IMR-90 (cell line): ENCODE results near the gene ELP4. TPM values are rescaled to one million over a fixed set of nuclear protein-coding genes. Genes with fewer than 3 reads are reported as not detected.

ENCODE experiments used
- ATAC-seq: fragments of 200-7000 bp; cut with Tn5 transposase; 2 replicates; pipeline ENCODE4 v1.9.1; 2020; ENCODE audit warnings: low read depth, mild to moderate bottlenecking, moderate library complexity
- BruUV-seq: library from RNA; stranded (reverse); fragments of 400-500 nt; replicated peaks from 2 replicates; lab custom pipeline; 2021; lab: Mats Ljungman, UMichigan
- CTCF ChIA-PET: fragments of 300-600 bp; formaldehyde crosslinking; extraction: SDS; loops from one replicate; lab custom pipeline; 2021; ENCODE audit warnings: antibody characterized with exemption; lab: Yijun Ruan, JAX
- POLR2A ChIA-PET: fragments of 300-600 bp; sonication (Branson Sonifier 250); formaldehyde crosslinking; loops from one replicate; lab custom pipeline; 2022; ENCODE audit warnings: antibody characterized with exemption; ENCODE audit not compliant: unreplicated experiment; lab: Charles Lee
- DNase-seq: peaks from one replicate; pipeline ENCODE4 v3.0.0; 2013
- H2AFZ ChIP-seq: replicated peaks from 2 replicates; pipeline ENCODE3; 2013; ENCODE audit warnings: low read length, mild to moderate bottlenecking; ENCODE audit not compliant: poor library complexity
- H2AK5ac ChIP-seq: 2 replicates; pipeline ENCODE4 v1.6.1; 2013; ENCODE audit warnings: low read depth, low read length, inconsistent platforms
- H2AK9ac ChIP-seq: replicated peaks from 2 replicates; pipeline ENCODE3; 2013; ENCODE audit warnings: mild to moderate bottlenecking, low read depth, low read length, moderate library complexity; ENCODE audit not compliant: poor library complexity
- H2BK120ac ChIP-seq: 2 replicates; pipeline ENCODE4 v1.6.1; 2013; ENCODE audit warnings: low read depth, low read length, inconsistent platforms
- H2BK15ac ChIP-seq: 3 replicates; pipeline ENCODE4 v1.6.1; 2013; ENCODE audit warnings: low read depth, low read length, inconsistent platforms
- H2BK20ac ChIP-seq: 2 replicates; pipeline ENCODE4 v1.6.1; 2013; ENCODE audit warnings: low read depth, mild to moderate bottlenecking, inconsistent platforms, low read length, moderate library complexity
- H2BK5ac ChIP-seq: 2 replicates; pipeline ENCODE4 v1.6.1; 2013; ENCODE audit warnings: mild to moderate bottlenecking, low read depth, low read length, inconsistent platforms; ENCODE audit not compliant: poor library complexity, severe bottlenecking
- H3K14ac ChIP-seq: replicated peaks from 2 replicates; pipeline ENCODE4 v1.6.1; 2013; ENCODE audit warnings: low read depth, low read length, inconsistent platforms
- H3K18ac ChIP-seq: 2 replicates; pipeline ENCODE4 v1.6.1; 2013; ENCODE audit warnings: low read depth, low read length, control low read depth
- H3K23ac ChIP-seq: 2 replicates; pipeline ENCODE4 v1.6.1; 2013; ENCODE audit warnings: low read depth, low read length, inconsistent platforms
- H3K27ac ChIP-seq: 2 replicates; pipeline ENCODE4 v1.5.1; 2013; ENCODE audit warnings: mild to moderate bottlenecking, control low read depth, low read length; ENCODE audit not compliant: insufficient read depth
- H3K27me3 ChIP-seq: 2 replicates; pipeline ENCODE4 v1.6.1; 2013; ENCODE audit warnings: low read length; ENCODE audit not compliant: control insufficient read depth, insufficient read depth
- H3K36me3 ChIP-seq: 2 replicates; pipeline ENCODE4 v1.6.1; 2013; ENCODE audit warnings: low read length, mixed read lengths; ENCODE audit not compliant: control insufficient read depth, insufficient read depth
- H3K4ac ChIP-seq: 2 replicates; pipeline ENCODE4 v1.6.1; 2013; ENCODE audit warnings: low read depth, low read length, inconsistent platforms
- H3K4me1 ChIP-seq: 2 replicates; pipeline ENCODE4 v1.6.1; 2013; ENCODE audit warnings: low read length, mixed read lengths; ENCODE audit not compliant: control insufficient read depth, insufficient read depth
- H3K4me2 ChIP-seq: 2 replicates; pipeline ENCODE4 v1.6.1; 2013; ENCODE audit warnings: low read depth, mild to moderate bottlenecking, control low read depth, low read length, moderate library complexity
- H3K4me3 ChIP-seq: 2 replicates; pipeline ENCODE4 v1.5.1; 2013; ENCODE audit warnings: low read depth, mild to moderate bottlenecking, control low read depth, low read length, moderate library complexity; ENCODE audit not compliant: insufficient read depth
- H3K56ac ChIP-seq: 2 replicates; pipeline ENCODE4 v1.6.1; 2013; ENCODE audit warnings: low read length, inconsistent platforms; ENCODE audit not compliant: insufficient read depth; ENCODE audit errors: extremely low read depth
- H3K79me1 ChIP-seq, 2 experiments: 2 replicates each; pipeline ENCODE4 v1.6.1; 2013; ENCODE audit warnings: low read length in 2 of 2, inconsistent platforms in 1 of 2, low read depth in 1 of 2
- H3K9ac ChIP-seq: 2 replicates; pipeline ENCODE4 v1.6.1; 2013; ENCODE audit warnings: low read depth, low read length, control low read depth
- H3K9me1 ChIP-seq: 2 replicates; pipeline ENCODE4 v1.6.1; 2013; ENCODE audit warnings: low read length, inconsistent platforms; ENCODE audit not compliant: insufficient read depth
- H3K9me3 ChIP-seq: 2 replicates; pipeline ENCODE4 v1.6.1; 2013; ENCODE audit warnings: low read length; ENCODE audit not compliant: control insufficient read depth, insufficient read depth
- H4K20me1 ChIP-seq: 2 replicates; pipeline ENCODE4 v1.6.1; 2013; ENCODE audit warnings: low read length, inconsistent platforms; ENCODE audit not compliant: insufficient read depth
- H4K5ac ChIP-seq: 2 replicates; pipeline ENCODE4 v1.6.1; 2013; ENCODE audit warnings: mild to moderate bottlenecking, low read depth, low read length, control low read depth
- H4K8ac ChIP-seq, 2 experiments: 2 replicates each; pipeline ENCODE4 v1.6.1; 2013; ENCODE audit warnings: low read depth in 2 of 2, low read length in 2 of 2, control low read depth in 1 of 2, inconsistent platforms in 1 of 2
- H4K91ac ChIP-seq: 2 replicates; pipeline ENCODE4 v1.6.1; 2013; ENCODE audit warnings: low read depth, low read length, inconsistent platforms; ENCODE audit not compliant: insufficient read depth
- BHLHE40 ChIP-seq: fragments of 150-350 bp; IDR thresholded peaks from 2 replicates; pipeline ENCODE4 v1.6.1; 2016; ENCODE audit warnings: mild to moderate bottlenecking, low read depth, low read length
- CEBPB ChIP-seq: IDR thresholded peaks from 2 replicates; pipeline ENCODE4 v1.6.1; 2012; ENCODE audit warnings: low read depth, low read length, improper control_type of control experiment
- CHD1 ChIP-seq: IDR thresholded peaks from 2 replicates; pipeline ENCODE4 v1.6.1; 2012; ENCODE audit warnings: low read depth, low read length, improper control_type of control experiment
- FOS ChIP-seq: fragments of 150-350 bp; IDR thresholded peaks from 2 replicates; pipeline ENCODE4 v1.6.1; 2016; ENCODE audit warnings: low read depth, low read length
- MAFK ChIP-seq: IDR thresholded peaks from 2 replicates; pipeline ENCODE4 v1.6.1; 2012; ENCODE audit warnings: low read depth, low read length, improper control_type of control experiment
- MAZ ChIP-seq: IDR thresholded peaks from 2 replicates; pipeline ENCODE4 v1.6.1; 2012; ENCODE audit warnings: low read depth, mild to moderate bottlenecking, low read length, improper control_type of control experiment, moderate library complexity, borderline replicate concordance
- MXI1 ChIP-seq: IDR thresholded peaks from 2 replicates; pipeline ENCODE4 v1.6.1; 2012; ENCODE audit warnings: low read depth, mild to moderate bottlenecking, low read length, moderate library complexity, borderline replicate concordance
- NFE2L2 ChIP-seq: fragments of 150-350 bp; IDR thresholded peaks from 2 replicates; pipeline ENCODE4 v1.6.1; 2016; ENCODE audit warnings: low read depth, mild to moderate bottlenecking, low read length
- POLR2A ChIP-seq: IDR thresholded peaks from 2 replicates; pipeline ENCODE4 v1.6.1; 2012; ENCODE audit warnings: mild to moderate bottlenecking, low read depth, low read length
- RAD21 ChIP-seq: IDR thresholded peaks from 2 replicates; pipeline ENCODE4 v1.6.1; 2012; ENCODE audit warnings: low read length, improper control_type of control experiment
- RCOR1 ChIP-seq: IDR thresholded peaks from 2 replicates; pipeline ENCODE4 v1.6.1; 2012; ENCODE audit warnings: mild to moderate bottlenecking, low read length, improper control_type of control experiment; ENCODE audit not compliant: insufficient replicate concordance
- RFX5 ChIP-seq: IDR thresholded peaks from 2 replicates; pipeline ENCODE4 v1.8.0; 2012; ENCODE audit warnings: low read depth, mild to moderate bottlenecking, low read length, moderate library complexity
- SMC3 ChIP-seq: fragments of 150-350 bp; IDR thresholded peaks from 2 replicates; pipeline ENCODE4 v1.6.1; 2016; ENCODE audit warnings: low read depth, mild to moderate bottlenecking, antibody characterized with exemption, low read length, moderate library complexity
- WGBS, 2 experiments: methylation state at CpG; one replicate each; pipeline versions ENCODE4 v1.1.5 to v1.1.7; 2013; ENCODE audit warnings: missing lambda C conversion rate in 2 of 2; ENCODE audit not compliant: insufficient read length in 1 of 2; ENCODE audit errors: extremely low coverage in 2 of 2; 5-methylcytosine and 5-hydroxymethylcytosine counted together
- dilution Hi-C: fragments of 300-500 bp; cut with HindIII; formaldehyde crosslinking; loops from one replicate; pipeline ENCODE4 v1.14.3; 2018; ENCODE audit warnings: low sequenced_read_pairs; ENCODE audit not compliant: unreplicated experiment
- in situ Hi-C: fragments of 300-500 bp; cut with MboI; formaldehyde crosslinking; loops from 3 replicates; pipeline ENCODE4 v1.14.3; 2019; ENCODE audit warnings: low sequenced_read_pairs, inconsistent platforms, mixed read lengths
- intact Hi-C: fragments of 100-400 bp; cut with micrococcal nuclease; formaldehyde crosslinking; loops from 2 replicates; pipeline ENCODE4 v1.10.0; 2022
- polyA plus RNA-seq, 3 experiments: library from polyadenylated mRNA; depleted of rRNA; stranded (reverse); fragments of >200 nt; gene quantifications; 2 replicates each; pipeline ENCODE4 v1.2.3, GENCODE V29; 2012; ENCODE audit warnings: low replicate concordance in 1 of 3
- total RNA-seq: library from RNA; depleted of rRNA; stranded (reverse); fragments of >200 nt; gene quantifications from 2 replicates; pipeline ENCODE4 v1.2.3, GENCODE V29; 2012
- TF ChIP-seq, protein P1 (sequence below): fragments of 150-350 bp; IDR thresholded peaks from 2 replicates; pipeline ENCODE4 v1.6.1; 2017; ENCODE audit warnings: mild to moderate bottlenecking, antibody characterized with exemption, low read length, low read depth
- TF ChIP-seq, protein P2 (sequence below): fragments of 150-350 bp; IDR thresholded peaks from 2 replicates; pipeline ENCODE4 v1.6.1; 2016; ENCODE audit warnings: low read depth, mild to moderate bottlenecking, low read length, moderate library complexity, borderline replicate concordance
- TF ChIP-seq, protein P3 (sequence below): conservative IDR thresholded peaks from 2 replicates; pipeline ENCODE4 v1.5.1; 2012; ENCODE audit warnings: mild to moderate bottlenecking, low read depth, low read length, improper control_type of control experiment

The ELP4 gene
- total and polyA plus RNA-seq, 2 of the 4 experiments (the other 2 are of a cell fraction), result 8.4 to 20.4 TPM

DNA sequence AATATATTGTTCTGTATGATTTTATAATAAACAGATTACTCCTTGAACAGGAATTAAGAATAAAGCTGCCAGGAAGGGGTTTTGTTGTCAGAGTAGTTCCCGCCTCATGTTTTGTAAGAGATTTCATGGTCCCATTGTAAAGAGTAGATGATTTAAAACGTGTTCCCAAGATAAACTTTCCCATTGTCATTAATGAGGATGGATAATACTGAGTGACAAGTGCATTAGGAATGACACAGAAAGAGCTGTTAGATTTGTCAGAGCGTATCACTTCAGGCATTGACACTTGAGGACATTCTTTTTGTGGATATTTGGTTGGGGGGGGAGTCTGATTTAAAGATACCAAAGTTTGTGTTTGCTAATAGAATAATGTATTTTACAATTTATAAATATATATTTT, 154.6 kb downstream of the ELP4 start:
- intact Hi-C loops, result no loop called here
- no TSS peak for BruUV-seq
- H4K91ac ChIP-seq, result no peak overlapping the region
- no peak overlapping the region for H3K4me3 ChIP-seq
- dilution Hi-C loops, result no loop called here
- no peak overlapping the region for H2BK5ac ChIP-seq
- no peak overlapping the region for H3K9ac ChIP-seq
- H3K4ac ChIP-seq, result no peak overlapping the region
- CTCF ChIA-PET, result interaction anchor here (1.2 to 2.4 kb wide), 2 partner anchors 10 to 23 kb away, joined by 3 to 9 read pairs; no protein-coding TSS in a partner anchor
- no peak overlapping the region for H3K56ac ChIP-seq
- H2BK15ac ChIP-seq, result no peak overlapping the region
- no peak overlapping the region for H3K18ac ChIP-seq
- no peak overlapping the region for H3K14ac ChIP-seq
- no peak overlapping the region for H3K27ac ChIP-seq
- ATAC-seq, result no peak
- no peak overlapping the region for H2AK5ac ChIP-seq
- in situ Hi-C loops, result no loop called here
- no peaks in the 10 kb centered on the region for H3K9me1 ChIP-seq
- no peaks in the 10 kb centered on the region for H4K20me1 ChIP-seq
- H4K8ac ChIP-seq, result no peak overlapping the region
- no peak for DNase-seq
- H3K23ac ChIP-seq, result no peak overlapping the region
- H3K4me2 ChIP-seq, result no peak overlapping the region
- H2AK9ac ChIP-seq, result no peak overlapping the region
- no peaks in the 10 kb centered on the region for H3K36me3 ChIP-seq
- no peaks in the 10 kb centered on the region for H3K4me1 ChIP-seq
- POLR2A ChIA-PET, result interaction anchor here (0.5 kb wide), 1 partner anchor 427 kb away, joined by 4 read pairs; no protein-coding TSS in a partner anchor
- H2BK20ac ChIP-seq, result no peak overlapping the region
- H3K79me1 ChIP-seq, result no peaks in the 10 kb centered on the region
- no peak overlapping the region for H2AFZ ChIP-seq
- TF ChIP-seq, protein P1, sequence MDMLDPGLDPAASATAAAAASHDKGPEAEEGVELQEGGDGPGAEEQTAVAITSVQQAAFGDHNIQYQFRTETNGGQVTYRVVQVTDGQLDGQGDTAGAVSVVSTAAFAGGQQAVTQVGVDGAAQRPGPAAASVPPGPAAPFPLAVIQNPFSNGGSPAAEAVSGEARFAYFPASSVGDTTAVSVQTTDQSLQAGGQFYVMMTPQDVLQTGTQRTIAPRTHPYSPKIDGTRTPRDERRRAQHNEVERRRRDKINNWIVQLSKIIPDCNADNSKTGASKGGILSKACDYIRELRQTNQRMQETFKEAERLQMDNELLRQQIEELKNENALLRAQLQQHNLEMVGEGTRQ, result no peak
- TF ChIP-seq MXI1 (no peak), SMC3 (no peak), FOS (no peak), RAD21 (no peak), NFE2L2 (no peak), MAZ (no peak), CHD1 (no peak), RFX5 (no peak), BHLHE40 (no peak), MAFK (no peak), CEBPB (no peak), RCOR1 (no peak), POLR2A (no peak)
- TF ChIP-seq, protein P2, sequence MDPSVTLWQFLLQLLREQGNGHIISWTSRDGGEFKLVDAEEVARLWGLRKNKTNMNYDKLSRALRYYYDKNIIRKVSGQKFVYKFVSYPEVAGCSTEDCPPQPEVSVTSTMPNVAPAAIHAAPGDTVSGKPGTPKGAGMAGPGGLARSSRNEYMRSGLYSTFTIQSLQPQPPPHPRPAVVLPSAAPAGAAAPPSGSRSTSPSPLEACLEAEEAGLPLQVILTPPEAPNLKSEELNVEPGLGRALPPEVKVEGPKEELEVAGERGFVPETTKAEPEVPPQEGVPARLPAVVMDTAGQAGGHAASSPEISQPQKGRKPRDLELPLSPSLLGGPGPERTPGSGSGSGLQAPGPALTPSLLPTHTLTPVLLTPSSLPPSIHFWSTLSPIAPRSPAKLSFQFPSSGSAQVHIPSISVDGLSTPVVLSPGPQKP, result no peak
- TF ChIP-seq, protein P3, sequence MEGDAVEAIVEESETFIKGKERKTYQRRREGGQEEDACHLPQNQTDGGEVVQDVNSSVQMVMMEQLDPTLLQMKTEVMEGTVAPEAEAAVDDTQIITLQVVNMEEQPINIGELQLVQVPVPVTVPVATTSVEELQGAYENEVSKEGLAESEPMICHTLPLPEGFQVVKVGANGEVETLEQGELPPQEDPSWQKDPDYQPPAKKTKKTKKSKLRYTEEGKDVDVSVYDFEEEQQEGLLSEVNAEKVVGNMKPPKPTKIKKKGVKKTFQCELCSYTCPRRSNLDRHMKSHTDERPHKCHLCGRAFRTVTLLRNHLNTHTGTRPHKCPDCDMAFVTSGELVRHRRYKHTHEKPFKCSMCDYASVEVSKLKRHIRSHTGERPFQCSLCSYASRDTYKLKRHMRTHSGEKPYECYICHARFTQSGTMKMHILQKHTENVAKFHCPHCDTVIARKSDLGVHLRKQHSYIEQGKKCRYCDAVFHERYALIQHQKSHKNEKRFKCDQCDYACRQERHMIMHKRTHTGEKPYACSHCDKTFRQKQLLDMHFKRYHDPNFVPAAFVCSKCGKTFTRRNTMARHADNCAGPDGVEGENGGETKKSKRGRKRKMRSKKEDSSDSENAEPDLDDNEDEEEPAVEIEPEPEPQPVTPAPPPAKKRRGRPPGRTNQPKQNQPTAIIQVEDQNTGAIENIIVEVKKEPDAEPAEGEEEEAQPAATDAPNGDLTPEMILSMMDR, result no peak
- H3K9me3 ChIP-seq, result no peaks in the 10 kb centered on the region
- H4K5ac ChIP-seq, result no peak overlapping the region
- no peak overlapping the region for H2BK120ac ChIP-seq
- WGBS, 2 experiments, result no CpG with 5 or more reads among the region's 3 CpGs
- H3K27me3 ChIP-seq, result no peaks in the 10 kb centered on the region
